ENCODE data around the gene ADISSP. TPM values are rescaled to one million over a fixed set of nuclear protein-coding genes. Genes with fewer than 3 reads are reported as not detected.

Gene ADISSP
- total RNA-seq, 1 donor from 2014 or later: 10.3 TPM

GRCh38 chr20:3755269-3755668 is 12.3 kb downstream of the ADISSP start:
- no peak for DNase-seq (ENCODE audit: low read depth in 2 of 2)

- no peak for DNase-seq (ENCODE audit: low read depth in 2 of 2)
Measured at GRCh38 chr20:3754276-3754630, 13.3 kb downstream of the ADISSP start.

- DNase-seq (ENCODE audit: low read depth in 2 of 2): no peak
Measured at GRCh38 chr20:3753501-3754275, 13.9 kb downstream of the ADISSP start.

- DNase-seq (ENCODE audit: low read depth in 2 of 2): peak; percentile 80 to 82
Measured at GRCh38 chr20:3753098-3753497, 14.5 kb downstream of the ADISSP start.

GRCh38 chr20:3752386-3752759 is 15.2 kb downstream of the ADISSP start:
- DNase-seq (ENCODE audit: low read depth in 2 of 2): no peak

GRCh38 chr20:3751675-3752385 is 15.7 kb downstream of the ADISSP start:
- no peak for DNase-seq (ENCODE audit: low read depth in 2 of 2)

GRCh38 chr20:3751305-3751674 is 16.3 kb downstream of the ADISSP start:
- DNase-seq (ENCODE audit: low read depth in 2 of 2): no peak

- DNase-seq (ENCODE audit: low read depth in 2 of 2): no peak
Measured at GRCh38 chr20:3749689-3750531, 17.6 kb downstream of the ADISSP start.

- DNase-seq (ENCODE audit: low read depth in 2 of 2): no peak
Measured at GRCh38 chr20:3749087-3749688, 18.4 kb downstream of the ADISSP start.

- DNase-seq (ENCODE audit: low read depth in 2 of 2): no peak
Measured at GRCh38 chr20:3748073-3748472, 19.5 kb downstream of the ADISSP start.

GRCh38 chr20:3747471-3747870 is 20.1 kb downstream of the ADISSP start:
- no peak for DNase-seq (ENCODE audit: low read depth in 2 of 2)

- no peak for DNase-seq (ENCODE audit: low read depth in 2 of 2)
Measured at GRCh38 chr20:3745686-3746173, 21.8 kb downstream of the ADISSP start.

- peak in 1 of 2 donors; percentile 85 for DNase-seq (ENCODE audit: low read depth in 2 of 2)
Measured at GRCh38 chr20:3744806-3745685, 22.5 kb downstream of the ADISSP start.

GRCh38 chr20:3744037-3744436 is 23.5 kb downstream of the ADISSP start:
- no peak for DNase-seq (ENCODE audit: low read depth in 2 of 2)

GRCh38 chr20:3743251-3743650 is 24.3 kb downstream of the ADISSP start:
- no peak for DNase-seq (ENCODE audit: low read depth in 2 of 2)

- no peak for DNase-seq (ENCODE audit: low read depth in 2 of 2)
Measured at GRCh38 chr20:3741836-3742458, 25.6 kb downstream of the ADISSP start.

GRCh38 chr20:3740615-3741301 is 26.8 kb downstream of the ADISSP start:
- no peak for DNase-seq (ENCODE audit: low read depth in 2 of 2)

- no peak for DNase-seq (ENCODE audit: low read depth in 2 of 2)
Measured at GRCh38 chr20:3739926-3740451, 27.6 kb downstream of the ADISSP start.
